ENCODE results near the gene NPM1.

DNA sequence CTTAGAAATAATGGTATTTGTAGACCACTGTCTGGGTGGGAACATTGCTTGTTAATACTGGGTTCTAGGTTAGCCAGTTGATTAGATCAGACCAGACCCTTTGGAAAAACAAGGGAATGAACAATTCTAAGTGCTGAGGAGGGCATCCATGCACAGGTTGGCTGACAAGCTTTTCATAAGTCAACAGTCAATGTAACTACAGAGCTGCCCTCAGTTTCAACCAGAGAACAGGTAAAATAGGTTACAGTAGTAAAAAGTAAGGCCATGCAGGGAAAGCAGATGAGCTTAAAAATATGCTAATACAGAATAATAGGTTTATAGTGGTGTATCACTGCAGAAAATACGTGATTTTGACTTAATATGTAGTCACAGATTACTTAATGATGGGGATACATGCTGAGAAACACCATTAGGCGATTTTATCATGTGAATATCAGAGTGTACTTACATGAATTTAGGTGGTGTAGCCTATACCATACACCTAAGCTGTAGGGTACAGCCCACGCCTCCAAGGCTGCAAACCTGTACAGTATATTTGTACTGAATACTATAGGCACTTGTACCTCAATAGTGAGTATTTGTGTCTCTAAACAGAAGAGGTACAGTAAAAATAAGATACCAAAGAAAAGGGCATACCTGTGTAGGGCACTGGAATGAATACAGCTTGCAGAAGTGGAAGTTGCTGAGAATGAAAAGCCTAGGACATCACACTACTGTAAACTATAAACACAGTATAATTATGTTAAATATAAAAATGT, 25.7 kb downstream of the NPM1 start:
- TF ChIP-seq CTCF (IDR thresholded peaks at IDR 0.05) (no peak), POLR2A (IDR thresholded peaks at IDR 0.05) (no peak)

Measured in uterus (tissue), 2 donors.